H1 (cell line): Measurements from ENCODE around the gene METTL9. TPM values are rescaled to one million over a fixed set of nuclear protein-coding genes. Genes with fewer than 3 reads are reported as not detected.

Source experiments
- CTCF ChIA-PET: fragments of 300-600 bp; sonication (Branson Sonifier 250); formaldehyde crosslinking; loops from one replicate; lab custom pipeline; 2021; ENCODE audit not compliant: partially characterized antibody; lab: Charles Lee
- POLR2A ChIA-PET: fragments of 300-600 bp; sonication (Branson Sonifier 250); formaldehyde crosslinking; loops from one replicate; lab custom pipeline; 2021; ENCODE audit warnings: inconsistent platforms; ENCODE audit not compliant: partially characterized antibody; lab: Charles Lee
- DNase-seq, 2 experiments: peaks; one replicate each; pipeline versions ENCODE4 v3.0.0 to v3.0.0-alpha.2; 2010 to 2022; ENCODE audit warnings: low spot score in 2 of 2, low read depth in 1 of 2, mixed read lengths in 1 of 2
- FAIRE-seq: peaks from 2 replicates; lab custom pipeline; 2011; peaks lifted over from hg19 to GRCh38; lab: Jason Lieb, UNC
- H2AFZ ChIP-seq: 2 replicates; pipeline ENCODE4 v1.8.1; 2012; ENCODE audit warnings: low read length, inconsistent platforms
- H2AK5ac ChIP-seq: 2 replicates; pipeline ENCODE4 v1.6.1; 2013; ENCODE audit warnings: low read depth, low read length
- H2BK120ac ChIP-seq: replicated peaks from 2 replicates; pipeline ENCODE3; 2013; ENCODE audit warnings: low read depth, low read length, inconsistent platforms
- H2BK12ac ChIP-seq: 2 replicates; pipeline ENCODE4 v1.6.1; 2013; ENCODE audit warnings: low read depth, low read length
- H2BK15ac ChIP-seq: 2 replicates; pipeline ENCODE4 v1.6.1; 2013; ENCODE audit warnings: low read length
- H2BK20ac ChIP-seq: 2 replicates; pipeline ENCODE4 v1.6.1; 2013; ENCODE audit warnings: low read length
- H2BK5ac ChIP-seq: 2 replicates; pipeline ENCODE4 v1.6.1; 2013; ENCODE audit warnings: low read depth, low read length
- H3K14ac ChIP-seq: 2 replicates; pipeline ENCODE4 v1.6.1; 2013; ENCODE audit warnings: inconsistent platforms; ENCODE audit not compliant: insufficient read length
- H3K18ac ChIP-seq: 2 replicates; pipeline ENCODE4 v1.6.1; 2013; ENCODE audit warnings: low read length; ENCODE audit errors: extremely low read depth
- H3K23ac ChIP-seq: 2 replicates; pipeline ENCODE4 v1.6.1; 2013; ENCODE audit warnings: inconsistent platforms; ENCODE audit not compliant: insufficient read length
- H3K23me2 ChIP-seq: 2 replicates; pipeline ENCODE4 v1.6.1; 2013; ENCODE audit warnings: low read depth, low read length
- H3K27ac ChIP-seq: 2 replicates; pipeline ENCODE4 v1.6.1; 2011; ENCODE audit warnings: low read depth, low read length, inconsistent platforms
- H3K27me3 ChIP-seq, 4 experiments: replicated peaks in 1 of 4; 1 replicate in 1 of 4; 2 replicates in 3 of 4; pipeline versions ENCODE4 v1.6.1 to v1.8.1; 2011 to 2013; ENCODE audit warnings: low read length in 3 of 4, mild to moderate bottlenecking in 3 of 4, inconsistent platforms in 2 of 4, mixed read lengths in 2 of 4, moderate library complexity in 1 of 4; ENCODE audit not compliant: control insufficient read depth in 3 of 4, insufficient read depth in 3 of 4; ENCODE audit errors: extremely low read depth in 1 of 4
- H3K36me3 ChIP-seq, 4 experiments: 2 replicates each; pipeline versions ENCODE4 v1.6.1 to v1.8.1; 2011 to 2013; ENCODE audit warnings: mild to moderate bottlenecking in 4 of 4, low read length in 3 of 4, moderate library complexity in 2 of 4, control low read depth in 1 of 4, inconsistent platforms in 1 of 4; ENCODE audit not compliant: insufficient read depth in 4 of 4, control insufficient read depth in 2 of 4
- H3K4ac ChIP-seq: replicated peaks from 2 replicates; pipeline ENCODE3; 2013; ENCODE audit warnings: low read length, low read depth, mixed read lengths, inconsistent platforms; ENCODE audit not compliant: insufficient read length
- H3K4me1 ChIP-seq, 4 experiments: replicated peaks in 1 of 4; 1 replicate in 1 of 4; 2 replicates in 3 of 4; pipeline versions ENCODE4 v1.6.1 to v1.8.1; 2011 to 2013; ENCODE audit warnings: low read length in 3 of 4, inconsistent platforms in 2 of 4, mixed read lengths in 1 of 4; ENCODE audit not compliant: insufficient read depth in 4 of 4, control insufficient read depth in 3 of 4
- H3K4me2 ChIP-seq, 2 experiments: 2 replicates each; pipeline versions ENCODE4 v1.6.1 to v1.8.1; 2011 to 2013; ENCODE audit warnings: low read depth in 2 of 2, low read length in 2 of 2, control low read depth in 1 of 2, inconsistent platforms in 1 of 2, mild to moderate bottlenecking in 1 of 2; ENCODE audit not compliant: insufficient read depth in 1 of 2
- H3K4me3 ChIP-seq, 4 experiments: fragments of 200-600, 300-600 bp in 1 of 4; sonication (generic), shearing (Covaris generic), sonication (Bioruptor Twin) in 1 of 4; 2 replicates each; pipeline versions ENCODE4 v1.5.1 to v1.8.1; 2011 to 2016; ENCODE audit warnings: low read length in 4 of 4, low read depth in 3 of 4, control low read depth in 2 of 4, inconsistent platforms in 2 of 4, mild to moderate bottlenecking in 2 of 4, mixed read lengths in 1 of 4, moderate library complexity in 1 of 4; ENCODE audit not compliant: insufficient read depth in 2 of 4; ENCODE audit errors: extremely low read depth in 1 of 4
- H3K56ac ChIP-seq: replicated peaks from 2 replicates; pipeline ENCODE3; 2013; ENCODE audit warnings: low read depth, mild to moderate bottlenecking, mixed read lengths, low read length, inconsistent platforms; ENCODE audit not compliant: insufficient read length
- H3K79me1 ChIP-seq: 2 replicates; pipeline ENCODE4 v1.6.1; 2013; ENCODE audit warnings: low read depth, low read length, control low read depth
- H3K79me2 ChIP-seq, 2 experiments: 2 replicates each; pipeline versions ENCODE4 v1.6.1 to v1.8.1; 2012 to 2013; ENCODE audit warnings: low read length in 2 of 2, mild to moderate bottlenecking in 2 of 2, inconsistent platforms in 1 of 2; ENCODE audit not compliant: insufficient read depth in 2 of 2, control insufficient read depth in 1 of 2
- H3K9ac ChIP-seq, 4 experiments: replicated peaks in 1 of 4; 1 replicate in 1 of 4; 2 replicates in 3 of 4; pipeline versions ENCODE4 v1.6.1 to v1.8.1; 2011 to 2013; ENCODE audit warnings: low read depth in 3 of 4, low read length in 3 of 4, control low read depth in 2 of 4, mild to moderate bottlenecking in 2 of 4, moderate library complexity in 2 of 4, inconsistent platforms in 1 of 4; ENCODE audit errors: extremely low read depth in 1 of 4
- H3K9me3 ChIP-seq, 2 experiments: 2 replicates each; pipeline versions ENCODE4 v1.6.1 to v1.8.1; 2012 to 2013; ENCODE audit warnings: mild to moderate bottlenecking in 2 of 2, moderate library complexity in 2 of 2, control low read depth in 1 of 2, inconsistent platforms in 1 of 2, low read depth in 1 of 2, low read length in 1 of 2, mixed read lengths in 1 of 2; ENCODE audit not compliant: insufficient read depth in 2 of 2
- H4K20me1 ChIP-seq, 2 experiments: replicated peaks in 1 of 2; 2 replicates each; pipeline versions ENCODE3 to v1.8.1; 2011 to 2013; ENCODE audit warnings: inconsistent platforms in 2 of 2, low read length in 2 of 2, mild to moderate bottlenecking in 1 of 2; ENCODE audit not compliant: insufficient read depth in 2 of 2, control insufficient read depth in 1 of 2
- H4K5ac ChIP-seq: 2 replicates; pipeline ENCODE4 v1.6.1; 2013; ENCODE audit warnings: low read length, low read depth, mixed read lengths, inconsistent platforms; ENCODE audit not compliant: insufficient read length
- H4K8ac ChIP-seq: 2 replicates; pipeline ENCODE4 v1.8.0; 2013; ENCODE audit warnings: mild to moderate bottlenecking, moderate library complexity, low read length, inconsistent platforms; ENCODE audit not compliant: insufficient read depth; ENCODE audit errors: extremely low read depth
- H4K91ac ChIP-seq: replicated peaks from 2 replicates; pipeline ENCODE3; 2013; ENCODE audit warnings: low read length, mixed read lengths, inconsistent platforms; ENCODE audit not compliant: insufficient read length
- ATF3 ChIP-seq: IDR thresholded peaks from 2 replicates; pipeline ENCODE4 v1.6.1; 2011; ENCODE audit warnings: low read depth, mild to moderate bottlenecking, low read length; ENCODE audit not compliant: insufficient read depth
- CREB1 ChIP-seq: IDR thresholded peaks from 2 replicates; pipeline ENCODE4 v1.6.1; 2012; ENCODE audit warnings: inconsistent platforms
- HDAC6 ChIP-seq: IDR thresholded peaks from one replicate; pipeline ENCODE4 v1.7.1; 2012; ENCODE audit warnings: low read depth, mild to moderate bottlenecking, inconsistent platforms, low read length, moderate library complexity
- MAFK ChIP-seq: IDR thresholded peaks from 2 replicates; pipeline ENCODE4 v1.6.1; 2012; ENCODE audit warnings: low read depth, mild to moderate bottlenecking, improper control_type of control experiment, low read length
- RFX5 ChIP-seq: IDR thresholded peaks from 2 replicates; pipeline ENCODE4 v1.6.1; 2011; ENCODE audit warnings: low read depth, low read length, improper control_type of control experiment, borderline replicate concordance
- RNF2 ChIP-seq: fragments of 200-900, 300-1000 bp; sonication (generic); IDR thresholded peaks from 2 replicates; pipeline ENCODE4 v1.7.1; 2016; ENCODE audit warnings: borderline replicate concordance, low read depth, mild to moderate bottlenecking, antibody characterized with exemption, low read length; ENCODE audit not compliant: poor library complexity, severe bottlenecking; ENCODE audit errors: missing control alignments
- SP1 ChIP-seq: IDR thresholded peaks from 2 replicates; pipeline ENCODE4 v1.6.1; 2011; ENCODE audit warnings: low read depth, low read length
- SUZ12 ChIP-seq: fragments of 200-600 bp; sonication (generic); IDR thresholded peaks from 2 replicates; pipeline ENCODE4 v1.6.1; 2012; ENCODE audit warnings: mild to moderate bottlenecking, inconsistent platforms, low read length, moderate library complexity, mixed read lengths
- USF2 ChIP-seq: IDR thresholded peaks from 2 replicates; pipeline ENCODE4 v1.6.1; 2011; ENCODE audit warnings: low read length, improper control_type of control experiment
- WGBS, 2 experiments: shearing (Covaris generic) in 1 of 2; methylation state at CpG; one replicate each; pipeline versions ENCODE4 v1.1.6 to v1.1.7; 2013 to 2015; ENCODE audit warnings: low lambda C conversion rate in 2 of 2, mixed read lengths in 2 of 2, inconsistent platforms in 1 of 2, low coverage in 1 of 2, missing lambda C conversion rate in 1 of 2; ENCODE audit not compliant: insufficient replicate concordance in 2 of 2, insufficient coverage in 1 of 2, insufficient read length in 1 of 2; ENCODE audit errors: extremely low coverage in 1 of 2, missing lambda C conversion rate in 1 of 2; 5-methylcytosine and 5-hydroxymethylcytosine counted together
- polyA plus RNA-seq, 7 experiments: library from polyadenylated mRNA; depleted of rRNA in 3 of 7; stranded (reverse) in 5 of 7; unstranded in 2 of 7; fragments of >200 nt in 5 of 7; fragments of 200-250 nt in 2 of 7; gene quantifications; 1 replicate in 5 of 7; 2 replicates in 1 of 7; 4 replicates in 1 of 7; pipeline versions ENCODE4 v1.2.1 to v1.2.3, GENCODE V29; 2011 to 2013; ENCODE audit warnings: missing spikeins in 2 of 7, mixed read lengths in 2 of 7
- total RNA-seq: library from RNA; stranded (reverse); fragmentation: NEBNext Ultra II Directional; extraction: Animal tissue kit (Norgen Biotek cat#: 25700); gene quantifications from 2 replicates; pipeline ENCODE4 v1.2.1, GENCODE V29; 2021

Gene METTL9
- total and polyA plus RNA-seq, 2 of the 8 experiments (the other 6 are each of a cell fraction or from before 2014, with no cell fraction given): 45.4 to 112 TPM

- H3K27ac ChIP-seq: no peak overlapping the region
- H2BK20ac ChIP-seq: no peak overlapping the region
- CTCF ChIA-PET: interaction anchor here (0.6 to 1.7 kb wide), 8 partner anchors 10 to 986 kb away, joined by 3 to 7 read pairs (median 3); no protein-coding TSS in a partner anchor
- H3K27me3 ChIP-seq: peaks cover 0 to 3% (median 3%) of the 10 kb centered on the region in 4 experiments; a peak in 2 of 7 replicates
- H2BK120ac ChIP-seq: no peak overlapping the region
- peak overlapping the region; percentile 22 for H4K91ac ChIP-seq
- no peaks in the 10 kb centered on the region for H3K79me1 ChIP-seq
- H3K4me2 ChIP-seq: peak overlapping the region in 1 of 2 experiments; percentile 67; a peak in 3 of 4 replicates
- no peak for FAIRE-seq
- no peak overlapping the region for H3K23ac ChIP-seq
- peak overlapping the region in 1 of 4 experiments; percentile 50; a peak in 2 of 8 replicates for H3K4me3 ChIP-seq
- H2AFZ ChIP-seq: peak overlapping the region; percentile 87
- H2AK5ac ChIP-seq: no peak overlapping the region
- no peak overlapping the region for H2BK15ac ChIP-seq
- H4K5ac ChIP-seq: no peak overlapping the region
- H3K4me1 ChIP-seq: no peaks in the 10 kb centered on the region
- H3K14ac ChIP-seq: no peak overlapping the region
- no peaks in the 10 kb centered on the region for H3K79me2 ChIP-seq
- H3K23me2 ChIP-seq: no peaks in the 10 kb centered on the region
- no peak overlapping the region for H3K56ac ChIP-seq
- POLR2A ChIA-PET: interaction anchor here (0.7 to 0.8 kb wide), 3 partner anchors 31 to 1118 kb away, joined by 3 read pairs; no protein-coding TSS in a partner anchor
- H2BK12ac ChIP-seq: peak overlapping the region; percentile 88; the same call in 1 of the 2 replicates
- H3K9ac ChIP-seq: no peak overlapping the region
- H3K4ac ChIP-seq: no peak overlapping the region
- peak overlapping the region; percentile 91 for H4K8ac ChIP-seq
- H3K36me3 ChIP-seq: no peaks in the 10 kb centered on the region
- no peaks in the 10 kb centered on the region for H4K20me1 ChIP-seq
- 43% methylated on average over 41 of the region's 41 CpGs; no CpG with 5 or more reads in 1 of the 2 experiments for WGBS, 2 experiments
- H3K9me3 ChIP-seq: no peaks in the 10 kb centered on the region
- H3K18ac ChIP-seq: no peak overlapping the region
- 0 out of 2 replicates have a peak overlapping the region, but pooled peaks have one; percentile 5 for H2BK5ac ChIP-seq
- peak; percentile 62 to 98 for DNase-seq
- TF ChIP-seq RFX5 (no peak), USF2 (no peak), SP1 (0 out of 2 replicates have a peak, but pooled peaks have one; percentile 17), ATF3 (no peak), MAFK (no peak), SUZ12 (no peak), CREB1 (no peak), RNF2 (no peak), HDAC6 (no peak)
Measured at GRCh38 chr16:21554795-21555585, 44.4 kb upstream of the METTL9 start.
